ENCODE measurements around the gene GP2.
"Not testable (repeated sequence)": the region's sequence is repeated elsewhere in the genome, so short reads cannot be mapped to it uniquely, and the experiment has no call there.

Gene GP2

DNA sequence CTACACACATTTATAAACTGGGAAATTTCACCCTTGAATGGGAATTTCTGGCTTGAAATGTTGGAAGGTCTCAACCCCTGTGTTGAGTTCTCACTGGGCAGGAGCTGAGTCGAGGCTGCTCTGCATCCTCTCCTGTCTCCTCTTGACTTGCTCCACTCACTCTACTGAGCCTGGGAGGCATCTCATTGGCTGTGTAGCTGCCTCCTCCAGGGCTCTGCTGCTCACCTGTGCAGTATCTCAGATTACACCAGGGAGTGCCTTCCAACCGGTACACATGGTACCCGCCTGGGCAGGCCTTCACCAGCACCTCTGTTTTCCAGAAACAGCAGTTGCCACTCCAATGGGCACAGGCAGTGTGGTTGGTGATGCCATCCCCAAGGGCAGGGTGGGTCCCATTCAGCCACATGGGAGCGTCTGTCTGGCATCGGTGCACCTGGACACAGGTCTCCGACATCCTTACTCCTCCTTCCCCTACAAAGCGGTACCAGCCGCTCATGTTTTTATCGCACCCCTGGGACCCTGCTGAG, 3.7 kb downstream of the GP2 start:
- DNase-seq, result no peak

DNA sequence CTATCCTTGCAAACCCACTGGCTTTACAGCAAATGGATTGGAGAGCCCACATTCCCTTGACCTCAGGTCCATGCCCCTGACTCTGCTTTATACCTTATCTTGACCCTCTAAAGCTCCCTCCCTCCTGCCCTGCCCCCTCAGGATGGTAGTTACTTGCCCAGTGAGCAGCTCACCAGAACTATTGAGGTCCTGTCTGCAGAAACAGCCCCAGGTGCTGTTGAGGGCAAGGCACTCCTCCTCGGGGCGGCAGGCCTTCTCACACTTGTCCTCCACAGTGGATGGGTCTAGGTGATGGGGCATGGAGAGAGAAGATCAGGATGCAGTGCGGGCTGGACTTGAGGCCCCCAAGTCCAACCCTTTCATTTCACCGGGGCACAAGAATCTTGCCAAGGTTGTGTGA, 4.6 kb downstream of the GP2 start:
- no peak for DNase-seq

GRCh38 chr16:20321671-20322070, 5.6 kb downstream of the GP2 start:
- DNase-seq, result no peak

DNA sequence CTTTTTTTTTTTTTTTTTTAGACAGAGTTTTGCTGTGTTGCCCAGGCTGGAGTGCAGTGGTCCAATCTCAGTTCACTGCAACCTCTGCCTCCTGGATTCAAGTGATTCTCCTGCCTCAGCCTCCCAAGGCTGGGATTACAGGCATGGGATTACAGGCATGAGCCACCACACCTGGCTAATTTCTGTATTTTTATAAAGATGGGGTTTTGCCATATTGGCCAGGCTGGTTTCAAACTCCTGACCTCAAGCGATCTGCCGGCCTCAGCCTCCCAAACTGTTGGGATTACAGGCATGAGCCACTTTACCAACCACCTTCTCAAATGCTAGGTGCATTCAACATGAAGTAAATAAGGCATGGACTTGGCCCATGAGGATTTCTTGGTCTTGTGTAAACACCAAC, 6.3 kb downstream of the GP2 start:
- not testable (repeated sequence) for DNase-seq

DNA sequence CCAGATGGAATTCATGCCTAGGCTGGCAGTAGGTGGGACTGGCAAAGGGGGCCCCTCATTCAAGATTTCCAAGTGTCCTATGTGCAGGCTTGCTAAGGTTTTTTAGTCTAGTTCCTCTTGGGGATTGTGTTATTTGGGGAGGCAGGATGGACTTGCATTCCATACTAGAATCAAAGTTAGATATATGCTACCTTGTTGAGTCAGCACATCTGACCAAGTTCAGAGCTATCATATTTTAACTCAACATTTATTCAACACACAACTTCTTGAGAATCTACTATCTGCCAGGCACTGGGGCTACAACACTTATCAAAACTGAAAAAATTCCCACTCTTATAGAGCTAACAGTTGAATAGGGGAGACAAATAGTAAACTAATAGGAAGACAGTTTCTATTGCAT, 6.7 kb downstream of the GP2 start:
- DNase-seq, result no peak

DNA sequence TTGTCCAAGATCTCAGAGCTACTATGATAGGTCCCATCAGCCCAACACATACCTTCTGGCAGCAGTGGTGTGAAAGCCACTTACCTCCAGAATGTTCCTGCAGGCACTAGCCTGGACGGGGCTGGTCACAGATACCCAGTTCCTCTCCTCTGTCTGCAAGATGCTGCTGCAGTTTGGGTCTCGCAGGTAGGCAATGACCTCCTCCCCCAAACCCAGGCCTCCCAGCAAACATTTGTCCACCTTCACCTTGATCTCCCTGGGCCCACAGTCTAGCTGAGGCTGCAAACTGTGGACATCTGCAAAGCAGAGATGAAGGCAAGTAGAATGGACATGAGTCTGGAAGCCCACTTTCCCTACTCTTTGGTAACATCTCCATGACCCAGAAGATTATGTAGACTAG, 7.1 kb downstream of the GP2 start:
- DNase-seq, result no peak

DNA sequence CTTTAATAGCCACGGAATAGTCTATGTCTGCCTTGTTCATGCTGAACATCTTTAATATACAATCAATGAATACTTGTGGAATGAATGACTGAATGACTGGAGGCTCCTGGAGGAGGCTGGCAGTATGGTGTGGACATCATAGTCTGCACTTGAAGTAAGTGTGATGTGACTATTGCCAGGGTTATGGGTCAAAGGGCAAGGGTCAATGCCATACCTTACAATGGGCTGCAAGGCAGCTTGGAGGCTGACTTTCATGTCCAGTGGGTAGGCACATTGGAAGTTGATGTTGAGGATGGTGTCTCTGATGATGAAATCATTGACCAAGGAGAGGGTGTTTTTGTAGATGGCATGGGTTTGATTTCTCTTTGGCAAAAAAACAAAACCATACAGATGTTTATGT, 7.9 kb downstream of the GP2 start:
- no peak for DNase-seq

DNA sequence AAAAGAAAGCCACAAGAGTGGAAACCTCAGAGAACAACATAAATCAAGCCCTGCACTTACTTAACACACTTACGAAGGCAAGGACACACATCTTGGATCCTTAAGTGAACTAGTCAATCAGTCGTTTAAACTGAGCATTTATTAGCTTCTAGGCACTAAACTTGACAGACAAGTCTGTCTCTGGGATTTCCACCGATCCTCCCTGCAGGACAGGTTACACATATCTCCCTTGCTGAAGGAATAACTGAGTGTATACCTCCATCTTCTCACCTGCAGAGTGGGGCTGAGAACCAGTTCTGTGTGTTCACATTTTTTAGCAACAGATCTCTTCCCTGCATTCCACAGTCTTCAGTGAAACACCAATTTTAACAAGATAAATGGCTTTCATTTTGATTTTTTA, 8.9 kb downstream of the GP2 start:
- no peak for DNase-seq

- DNase-seq, result no peak
Observed at GRCh38 chr16:20318006-20318405, 9.3 kb downstream of the GP2 start.

- DNase-seq, result no peak
Observed at GRCh38 chr16:20317117-20317516, 10.2 kb downstream of the GP2 start.

GRCh38 chr16:20316715-20317114, 10.6 kb downstream of the GP2 start:
- DNase-seq, result no peak

DNA sequence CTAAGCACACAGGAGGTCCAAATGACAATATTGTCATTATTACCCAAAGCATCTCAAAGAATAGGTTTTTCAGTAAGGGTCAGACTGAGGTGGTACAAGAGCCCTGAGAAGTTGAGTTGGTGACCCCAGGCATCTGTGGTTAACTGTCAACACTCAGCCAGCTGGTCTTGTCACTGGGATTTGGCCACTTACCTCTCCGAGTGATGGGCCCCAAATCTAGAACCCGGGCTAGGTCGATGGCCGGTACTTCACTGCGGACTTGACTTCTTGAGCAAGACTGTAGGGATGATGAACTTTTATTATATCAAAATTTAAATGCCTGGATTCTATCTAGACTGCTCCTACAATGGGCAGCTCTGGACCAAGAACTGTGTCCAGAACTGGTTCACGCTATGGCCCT, 11.5 kb downstream of the GP2 start:
- DNase-seq, result no peak

DNA sequence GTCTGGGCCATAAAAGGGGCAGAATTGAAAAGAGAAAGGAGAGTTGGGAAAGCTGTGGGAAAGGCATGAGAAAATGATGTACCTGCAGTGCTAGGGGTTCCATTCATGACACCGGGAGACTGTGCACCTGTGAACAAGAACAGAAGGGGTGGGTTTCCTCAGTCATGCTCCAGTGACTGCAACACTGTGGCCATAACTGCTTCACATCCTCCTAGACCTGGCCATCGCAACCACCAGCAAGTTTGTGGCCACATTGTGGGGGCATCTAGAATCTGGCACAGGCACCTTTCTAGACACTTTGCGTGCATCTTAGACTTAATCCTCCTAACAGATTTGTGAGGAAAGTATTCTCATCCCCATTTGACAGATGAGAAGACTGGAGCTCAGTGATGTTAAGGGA, 12.7 kb downstream of the GP2 start:
- no peak for DNase-seq

DNA sequence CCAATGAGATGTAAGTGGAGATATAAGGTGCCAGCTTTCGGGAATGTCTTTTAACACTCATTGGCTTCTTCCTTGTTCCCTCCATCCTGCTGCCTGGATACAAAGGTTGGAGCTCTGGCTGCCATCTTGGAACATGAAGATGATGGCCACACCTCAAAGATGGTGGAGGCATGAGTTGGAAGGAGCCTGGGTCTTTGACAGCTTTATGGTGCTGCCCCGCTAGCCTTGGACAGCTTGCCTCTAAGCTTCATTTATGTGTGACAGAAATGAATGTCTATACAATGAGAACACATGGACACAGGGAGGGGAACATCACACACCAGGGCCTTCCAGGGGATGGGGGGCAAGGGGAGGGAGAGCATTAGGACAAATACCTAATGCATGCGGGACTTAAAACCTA, 13.6 kb downstream of the GP2 start:
- no peak for DNase-seq

- not testable (repeated sequence) for DNase-seq
Observed at GRCh38 chr16:20312536-20313095, 14.7 kb downstream of the GP2 start.

DNA sequence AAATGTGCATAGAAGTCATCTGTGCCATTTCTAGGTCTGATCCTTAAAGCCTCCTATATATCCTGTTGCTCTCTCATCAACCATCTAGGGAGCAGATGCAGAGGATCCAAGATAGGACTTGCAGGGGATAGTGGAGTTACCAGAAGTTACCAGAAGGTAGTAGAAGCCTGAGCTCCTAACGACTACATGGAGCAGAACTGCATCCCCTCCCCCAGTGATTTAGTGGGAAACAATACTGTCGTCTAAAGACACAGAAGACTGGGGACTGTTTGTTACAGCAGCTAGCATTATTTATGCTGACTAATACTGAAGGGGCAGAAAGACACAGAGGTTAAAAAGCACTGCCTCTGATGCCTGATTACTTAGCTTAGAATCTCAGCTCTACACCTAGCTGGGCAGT, 15.8 kb downstream of the GP2 start:
- no peak for DNase-seq

DNA sequence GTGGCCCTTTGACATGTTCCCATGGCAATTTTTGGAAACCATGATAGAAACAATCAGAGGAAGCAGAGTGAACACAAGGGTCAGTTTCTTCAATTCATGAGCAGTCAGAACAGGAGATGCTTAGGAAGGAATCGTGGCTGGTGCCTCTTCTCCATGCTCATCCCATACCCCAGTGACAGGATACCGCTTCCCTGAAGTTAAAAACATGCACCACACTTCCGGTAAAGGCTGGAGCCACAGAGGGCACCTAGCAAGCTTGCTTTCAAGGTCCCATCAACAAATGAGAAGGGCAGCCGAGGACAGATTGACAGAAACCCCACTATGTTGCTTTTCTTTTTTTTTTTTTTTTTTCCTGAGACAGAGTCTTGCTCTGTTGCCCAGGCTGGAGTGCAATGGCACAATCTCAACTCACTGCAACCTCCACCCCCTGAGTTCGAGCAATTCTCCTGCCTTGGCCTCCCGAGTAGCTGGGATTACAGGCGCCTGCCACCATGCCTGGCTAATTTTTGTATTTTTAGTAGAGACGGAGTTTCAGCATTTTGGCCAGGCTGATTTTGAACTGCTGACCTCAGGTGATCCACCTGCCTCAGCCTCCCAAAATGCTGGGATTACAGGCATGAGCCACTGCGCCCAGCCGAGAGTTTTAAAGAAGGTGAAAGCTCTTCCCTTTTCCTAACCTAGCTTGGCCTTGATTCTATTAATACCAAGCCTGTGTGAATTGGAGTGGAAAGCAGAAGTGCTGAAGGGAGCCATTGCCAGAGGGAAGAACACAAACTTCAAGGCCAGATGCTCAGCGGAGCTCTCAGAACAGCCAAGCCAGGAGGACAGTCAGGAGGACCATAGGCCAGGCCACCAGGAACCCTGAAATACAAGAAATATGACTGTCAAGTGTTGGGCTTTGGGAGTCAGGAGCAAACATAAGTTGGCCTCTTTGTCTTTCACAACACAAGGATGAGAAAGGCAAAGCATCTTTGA, 16.6 kb downstream of the GP2 start:
- no peak for DNase-seq

- no peak for DNase-seq
Observed at GRCh38 chr16:20309786-20310185, 17.5 kb downstream of the GP2 start.

DNA sequence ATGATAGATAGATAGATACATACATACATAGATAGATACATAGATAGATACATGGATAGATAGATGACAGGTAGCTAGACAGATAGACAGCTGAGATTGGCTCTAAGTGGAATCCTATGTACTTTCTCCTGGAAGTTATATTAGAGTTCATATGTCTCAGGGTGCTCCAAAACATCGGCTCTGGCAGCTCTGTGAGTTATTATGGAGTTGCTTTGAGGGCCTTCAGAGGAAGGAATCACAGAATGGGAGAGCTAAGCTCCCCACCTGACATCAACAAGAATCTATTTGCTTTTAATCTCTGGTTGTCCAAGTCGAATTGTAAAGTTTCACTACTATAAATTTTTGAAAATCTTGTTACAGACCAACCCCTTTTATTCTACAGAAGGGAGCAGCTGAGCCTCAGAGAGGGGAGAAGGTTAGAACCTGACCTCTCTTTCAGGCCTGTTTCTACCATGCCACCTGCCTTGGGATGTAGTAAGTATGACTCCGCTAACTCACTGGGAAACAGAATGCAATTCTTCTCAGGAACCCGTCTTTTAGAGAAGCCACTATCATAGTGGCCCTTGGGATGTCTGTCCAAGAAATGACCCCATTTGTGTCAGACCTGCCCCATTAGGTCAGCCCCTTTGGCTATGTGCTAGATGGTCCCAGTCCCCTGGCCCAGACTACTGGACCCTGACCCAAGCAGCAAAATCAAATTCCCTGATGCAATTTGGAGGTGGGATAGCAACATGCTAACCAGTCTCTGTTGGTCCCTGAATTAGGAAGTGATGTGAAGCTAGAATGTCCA, 18.3 kb downstream of the GP2 start:
- DNase-seq, result no peak

DNA sequence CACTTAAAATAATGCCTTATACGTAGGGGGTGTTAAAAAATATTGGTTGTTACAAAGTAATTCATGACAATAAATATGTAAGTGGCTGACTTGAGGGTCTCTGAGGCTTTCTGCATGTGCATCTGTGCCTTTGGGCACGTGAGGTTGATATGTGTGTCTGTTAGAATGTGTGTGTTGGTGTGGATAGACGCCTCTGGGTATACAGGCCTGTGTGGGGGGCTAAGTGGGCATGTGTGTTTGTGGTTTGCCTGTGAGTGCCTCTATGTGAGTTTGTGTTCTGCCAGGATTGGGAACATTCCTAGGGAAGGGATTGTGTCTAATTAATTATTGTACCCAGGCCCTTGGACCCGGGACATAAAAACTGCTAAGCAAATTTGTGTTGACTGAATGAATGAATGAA, 19.0 kb downstream of the GP2 start:
- no peak for DNase-seq

DNA sequence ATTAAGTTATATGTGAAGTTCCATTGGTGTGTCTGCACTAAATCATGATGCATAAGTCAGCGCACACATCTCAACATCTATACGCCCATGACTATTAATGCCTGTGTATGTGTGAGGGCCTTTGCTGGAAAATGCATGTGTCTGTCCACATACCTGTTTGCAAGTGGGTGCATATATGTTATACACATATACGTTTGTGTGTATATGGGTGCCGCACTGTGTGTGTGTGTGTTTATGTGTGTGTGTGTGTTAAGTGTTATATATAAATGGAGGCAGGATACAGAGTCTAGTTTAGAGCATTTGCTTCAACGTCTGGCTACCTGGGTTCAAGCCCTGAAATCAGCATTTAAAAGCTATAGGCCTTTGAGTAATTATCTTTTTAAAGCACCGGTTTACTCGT, 19.5 kb downstream of the GP2 start:
- DNase-seq, result no peak

- no peak for DNase-seq
Observed at GRCh38 chr16:20307240-20307671, 20.1 kb downstream of the GP2 start.

DNA sequence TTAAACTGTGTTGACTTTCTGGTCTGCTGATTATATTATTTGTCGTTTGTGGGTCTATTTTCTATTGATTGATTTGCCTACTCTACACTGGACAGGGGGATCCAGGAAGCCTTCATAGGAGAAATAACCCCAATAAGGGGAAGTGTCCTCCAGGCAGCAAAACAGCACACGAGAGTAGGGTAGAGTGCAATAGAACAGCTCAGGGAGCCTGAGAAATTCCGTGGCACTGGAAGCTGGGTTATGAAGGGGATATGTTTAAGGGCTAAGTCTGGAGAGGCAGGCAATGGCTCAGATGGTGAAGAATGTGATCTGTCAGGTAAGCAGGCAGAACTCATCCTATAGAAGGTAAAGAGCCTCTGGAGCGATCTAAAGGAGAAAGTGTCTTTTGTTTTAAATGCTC, 20.9 kb downstream of the GP2 start:
- DNase-seq, result no peak

GRCh38 chr16:20303012-20303411, 24.3 kb downstream of the GP2 start:
- DNase-seq, result no peak
